ENCODE data around the gene TCEA3.

GRCh38 chr1:23358310-23358875 is 66.2 kb downstream of the TCEA3 start:
- no peak for TF ChIP-seq CTCF (IDR thresholded peaks at IDR 0.05)
- no peak for TF ChIP-seq POLR2A (IDR thresholded peaks at IDR 0.05)
